CD14-positive monocyte (primary cell): Measurements from ENCODE around the gene C17orf50. TPM values are rescaled to one million over a fixed set of nuclear protein-coding genes. Genes with fewer than 3 reads are reported as not detected.

Source experiments
- DNase-seq, 3 donors: peaks; one replicate each; pipeline ENCODE4 v3.0.0-alpha.2; 2011 to 2022
- H2AFZ ChIP-seq: 2 replicates; pipeline ENCODE4 v1.6.0; 2012; ENCODE audit warnings: mild to moderate bottlenecking, low read depth, low read length, inconsistent platforms; ENCODE audit not compliant: insufficient read depth, poor library complexity, severe bottlenecking
- H3K27ac ChIP-seq, 2 donors: 1 replicate in 1 of 2; 2 replicates in 1 of 2; pipeline ENCODE4 v1.5.1; 2012 to 2013; ENCODE audit warnings: low read length in 2 of 2, control low read depth in 1 of 2, inconsistent platforms in 1 of 2, low read depth in 1 of 2, mild to moderate bottlenecking in 1 of 2
- H3K27me3 ChIP-seq, 2 donors: one replicate each; pipeline versions ENCODE4 v1.6.0 to v1.6.1; 2011 to 2013; ENCODE audit warnings: low read length in 2 of 2; ENCODE audit not compliant: control insufficient read depth in 2 of 2, insufficient read depth in 2 of 2
- H3K36me3 ChIP-seq, 2 donors: replicated peaks in 1 of 2; 1 replicate in 1 of 2; 2 replicates in 1 of 2; pipeline versions ENCODE4 v1.5.1 to v1.6.1; 2012 to 2013; ENCODE audit warnings: low read length in 2 of 2, control low read depth in 1 of 2, inconsistent platforms in 1 of 2, mild to moderate bottlenecking in 1 of 2; ENCODE audit not compliant: insufficient read depth in 2 of 2, control insufficient read depth in 1 of 2
- H3K4me1 ChIP-seq, 2 donors: 1 replicate in 1 of 2; 2 replicates in 1 of 2; pipeline versions ENCODE4 v1.5.1 to v1.6.1; 2012 to 2013; ENCODE audit warnings: low read length in 2 of 2, control low read depth in 1 of 2, inconsistent platforms in 1 of 2, mild to moderate bottlenecking in 1 of 2, moderate library complexity in 1 of 2; ENCODE audit not compliant: insufficient read depth in 2 of 2, control insufficient read depth in 1 of 2
- H3K4me2 ChIP-seq: replicated peaks from 2 replicates; pipeline ENCODE3; 2012; ENCODE audit warnings: low read length, moderate library complexity, mild to moderate bottlenecking; ENCODE audit not compliant: poor library complexity, severe bottlenecking; ENCODE audit errors: extremely low read depth
- H3K4me3 ChIP-seq, 3 experiments: fragments of 200-600 bp in 1 of 3; sonication (generic) in 1 of 3; replicated peaks in 1 of 3; 1 replicate in 2 of 3; 2 replicates in 1 of 3; pipeline ENCODE4 v1.5.1; 2011 to 2013; ENCODE audit warnings: low read length in 3 of 3, mild to moderate bottlenecking in 3 of 3, control low read depth in 2 of 3, low read depth in 2 of 3, inconsistent platforms in 1 of 3, moderate library complexity in 1 of 3
- H3K79me2 ChIP-seq: 2 replicates; pipeline ENCODE4 v1.6.0; 2012; ENCODE audit warnings: mild to moderate bottlenecking, control low read depth, inconsistent platforms, low read length, moderate library complexity; ENCODE audit not compliant: insufficient read depth
- H3K9ac ChIP-seq: 2 replicates; pipeline ENCODE4 v1.6.0; 2017; ENCODE audit warnings: low read length, mild to moderate bottlenecking; ENCODE audit not compliant: insufficient read depth, poor library complexity, severe bottlenecking
- H3K9me3 ChIP-seq, 2 donors: replicated peaks in 1 of 2; 1 replicate in 1 of 2; 2 replicates in 1 of 2; pipeline versions ENCODE4 v1.5.1 to v1.6.1; 2012 to 2013; ENCODE audit warnings: low read length in 2 of 2, control low read depth in 1 of 2; ENCODE audit not compliant: control insufficient read depth in 1 of 2, insufficient read depth in 1 of 2
- H4K20me1 ChIP-seq: 2 replicates; pipeline ENCODE4 v1.6.0; 2012; ENCODE audit warnings: mild to moderate bottlenecking, low read length, control low read depth, moderate library complexity; ENCODE audit not compliant: insufficient read depth
- H3K27ac Mint-ChIP-seq, 7 donors: one replicate each; pipeline ENCODE4 v1.8.0; 2020; ENCODE audit warnings: mild to moderate bottlenecking in 7 of 7, mixed read lengths in 7 of 7, moderate library complexity in 6 of 7, inconsistent platforms in 2 of 7
- H3K27me3 Mint-ChIP-seq, 3 donors: one replicate each; pipeline ENCODE4 v1.8.0; 2021 to 2022; ENCODE audit warnings: low read depth in 3 of 3, mild to moderate bottlenecking in 3 of 3, mixed read lengths in 3 of 3, moderate library complexity in 3 of 3, inconsistent platforms in 1 of 3
- H3K36me3 Mint-ChIP-seq, 2 donors: one replicate each; pipeline ENCODE4 v1.8.0; 2020; ENCODE audit warnings: mixed read lengths in 2 of 2, inconsistent platforms in 1 of 2, mild to moderate bottlenecking in 1 of 2
- H3K4me1 Mint-ChIP-seq: one replicate; pipeline ENCODE4 v1.8.0; 2020; ENCODE audit warnings: mild to moderate bottlenecking, mixed read lengths
- H3K4me3 Mint-ChIP-seq, 2 donors: one replicate each; pipeline ENCODE4 v1.8.0; 2020; ENCODE audit warnings: mild to moderate bottlenecking in 2 of 2, mixed read lengths in 2 of 2, moderate library complexity in 1 of 2
- H3K9me3 Mint-ChIP-seq, 7 donors: one replicate each; pipeline ENCODE4 v1.8.0; 2020 to 2022; ENCODE audit warnings: mixed read lengths in 7 of 7, mild to moderate bottlenecking in 6 of 7, moderate library complexity in 6 of 7, inconsistent platforms in 2 of 7
- WGBS: methylation state at CpG from one replicate; pipeline ENCODE4 v1.1.5; 2013; ENCODE audit warnings: missing lambda C conversion rate; ENCODE audit not compliant: insufficient coverage; 5-methylcytosine and 5-hydroxymethylcytosine counted together
- intact Hi-C, 2 donors: fragments of 100-400 bp; cut with micrococcal nuclease; formaldehyde crosslinking; loops; one replicate each; pipeline versions ENCODE4 v1.15.0 to v1.15.1; 2023
- polyA plus RNA-seq, 3 donors: library from polyadenylated mRNA; depleted of rRNA in 1 of 3; unstranded in 2 of 3; stranded (reverse) in 1 of 3; fragments of 300-500 nt in 2 of 3; fragments of >200 nt in 1 of 3; fragmentation: Illumina TruSeq in 2 of 3; gene quantifications; 1 replicate in 2 of 3; 2 replicates in 1 of 3; pipeline ENCODE4 v1.2.3, GENCODE V29; 2012 to 2021
- TF ChIP-seq, protein P1 (sequence below): fragments of 200-600 bp; IDR thresholded peaks from one replicate; pipeline ENCODE4 v1.8.0; 2022; ENCODE audit warnings: antibody characterized with exemption, mild to moderate bottlenecking

The C17orf50 gene
- polyA plus RNA-seq, 3 donors: 0.23 TPM; not detected in 2

DNA sequence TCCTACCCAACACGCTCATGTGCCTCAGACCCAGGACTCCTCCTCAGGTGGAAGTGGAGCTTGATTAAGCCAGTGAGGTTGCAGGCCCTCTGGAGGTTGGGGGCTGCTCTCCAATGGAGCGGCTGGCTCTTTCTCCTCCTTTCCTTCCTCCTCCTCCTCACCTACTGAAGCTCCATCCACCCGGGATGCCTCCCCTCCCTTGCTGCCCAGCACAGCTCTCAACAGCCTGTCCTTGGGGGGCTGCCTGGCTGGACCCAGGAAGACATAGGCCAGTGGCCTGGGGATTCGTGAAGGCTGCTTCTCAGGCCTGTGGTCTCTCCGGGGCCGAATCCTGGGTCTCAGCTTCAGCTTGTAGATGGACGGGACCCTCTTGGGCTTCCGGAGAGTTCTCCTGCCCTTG is 15.9 kb upstream of the C17orf50 start:
- peaks cover 11 to 48% of the 10 kb centered on the region in 2 donors for H3K27me3 ChIP-seq
- WGBS: 93% methylated on average over 6 of the region's 8 CpGs
- H3K9me3 ChIP-seq: peaks cover 0 to 9% of the 10 kb centered on the region in 2 donors
- peaks cover 6% of the 10 kb centered on the region for H3K4me1 Mint-ChIP-seq
- TF ChIP-seq, protein P1, sequence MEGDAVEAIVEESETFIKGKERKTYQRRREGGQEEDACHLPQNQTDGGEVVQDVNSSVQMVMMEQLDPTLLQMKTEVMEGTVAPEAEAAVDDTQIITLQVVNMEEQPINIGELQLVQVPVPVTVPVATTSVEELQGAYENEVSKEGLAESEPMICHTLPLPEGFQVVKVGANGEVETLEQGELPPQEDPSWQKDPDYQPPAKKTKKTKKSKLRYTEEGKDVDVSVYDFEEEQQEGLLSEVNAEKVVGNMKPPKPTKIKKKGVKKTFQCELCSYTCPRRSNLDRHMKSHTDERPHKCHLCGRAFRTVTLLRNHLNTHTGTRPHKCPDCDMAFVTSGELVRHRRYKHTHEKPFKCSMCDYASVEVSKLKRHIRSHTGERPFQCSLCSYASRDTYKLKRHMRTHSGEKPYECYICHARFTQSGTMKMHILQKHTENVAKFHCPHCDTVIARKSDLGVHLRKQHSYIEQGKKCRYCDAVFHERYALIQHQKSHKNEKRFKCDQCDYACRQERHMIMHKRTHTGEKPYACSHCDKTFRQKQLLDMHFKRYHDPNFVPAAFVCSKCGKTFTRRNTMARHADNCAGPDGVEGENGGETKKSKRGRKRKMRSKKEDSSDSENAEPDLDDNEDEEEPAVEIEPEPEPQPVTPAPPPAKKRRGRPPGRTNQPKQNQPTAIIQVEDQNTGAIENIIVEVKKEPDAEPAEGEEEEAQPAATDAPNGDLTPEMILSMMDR: no peak
- no peak overlapping the region for H3K27ac Mint-ChIP-seq
- peaks cover 43 to 52% (median 50%) of the 10 kb centered on the region in 3 donors for H3K27me3 Mint-ChIP-seq
- H3K4me3 ChIP-seq: no peak overlapping the region
- H3K9ac ChIP-seq: no peak overlapping the region
- no peak overlapping the region for H3K4me2 ChIP-seq
- H3K36me3 ChIP-seq: no peaks in the 10 kb centered on the region
- H3K27ac ChIP-seq: no peak overlapping the region
- intact Hi-C loops: loop anchor here (5.0 to 10.0 kb wide), 3 partner anchors 133 to 580 kb away; no protein-coding TSS in a partner anchor
- no peaks in the 10 kb centered on the region for H3K4me1 ChIP-seq
- H4K20me1 ChIP-seq: no peaks in the 10 kb centered on the region
- no peak overlapping the region for H2AFZ ChIP-seq
- peaks cover 0 to 14% (median 0%) of the 10 kb centered on the region in 7 donors for H3K9me3 Mint-ChIP-seq
- no peaks in the 10 kb centered on the region for H3K36me3 Mint-ChIP-seq
- DNase-seq: no peak
- H3K79me2 ChIP-seq: no peaks in the 10 kb centered on the region
- H3K4me3 Mint-ChIP-seq: no peak overlapping the region

DNA sequence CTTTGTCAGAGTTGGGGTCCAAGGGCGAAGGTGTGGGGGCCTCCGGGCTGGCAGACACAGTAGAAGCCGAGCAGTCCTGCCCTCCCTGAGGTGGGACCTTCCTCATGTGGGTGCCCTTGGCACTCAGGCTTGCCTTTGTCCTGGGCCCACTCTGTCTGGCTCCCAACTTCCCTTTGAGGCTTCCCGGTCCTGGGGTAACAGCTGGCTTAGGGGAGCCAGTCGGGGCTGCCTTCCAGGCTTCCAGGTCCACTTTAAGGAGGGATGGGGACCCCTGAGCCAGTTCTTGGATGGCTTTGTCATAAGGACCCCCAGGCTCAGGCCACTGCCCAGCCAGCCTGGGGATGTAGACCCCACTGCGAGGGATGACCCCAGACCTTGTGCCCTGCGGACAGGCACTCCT is 15.4 kb upstream of the C17orf50 start:
- H3K27ac ChIP-seq: no peak overlapping the region

More for the DNA sequence above, 15.4 kb upstream of the C17orf50 start:
- H3K9ac ChIP-seq: no peak overlapping the region
- H3K27ac Mint-ChIP-seq: no peak overlapping the region
- DNase-seq: no peak
- H3K4me1 Mint-ChIP-seq: peaks cover 9% of the 10 kb centered on the region
- 91% methylated on average over 7 of the region's 7 CpGs for WGBS
- no peaks in the 10 kb centered on the region for H3K36me3 ChIP-seq
- H3K9me3 ChIP-seq: peaks cover 0 to 9% of the 10 kb centered on the region in 2 donors
- no peaks in the 10 kb centered on the region for H4K20me1 ChIP-seq
- H3K9me3 Mint-ChIP-seq: peaks cover 0 to 14% (median 3%) of the 10 kb centered on the region in 7 donors
- H3K27me3 Mint-ChIP-seq: peaks cover 43 to 52% (median 50%) of the 10 kb centered on the region in 3 donors
- no peaks in the 10 kb centered on the region for H3K79me2 ChIP-seq
- peaks cover 12 to 49% of the 10 kb centered on the region in 2 donors for H3K27me3 ChIP-seq
- no peak overlapping the region for H3K4me3 Mint-ChIP-seq
- TF ChIP-seq, protein P1: no peak
- intact Hi-C loops: loop anchor here (5.0 to 10.0 kb wide), 3 partner anchors 133 to 580 kb away; no protein-coding TSS in a partner anchor
- no peak overlapping the region for H3K4me2 ChIP-seq
- no peak overlapping the region for H2AFZ ChIP-seq
- no peaks in the 10 kb centered on the region for H3K36me3 Mint-ChIP-seq
- H3K4me1 ChIP-seq: no peaks in the 10 kb centered on the region
- no peak overlapping the region for H3K4me3 ChIP-seq
